Naive thymus-derived CD4-positive, alpha-beta T cell (primary cell): ENCODE measurements around the gene COL4A6. TPM values are rescaled to one million over a fixed set of nuclear protein-coding genes. Genes with fewer than 3 reads are reported as not detected.

ENCODE experiments used
- ATAC-seq: fragments of 150-1000 bp; cut with Tn5 transposase; 2 replicates; pipeline ENCODE4 v1.10.0; 2021; ENCODE audit warnings: mild to moderate bottlenecking, moderate library complexity
- CTCF ChIA-PET: fragments of 350-600 bp; sonication (Branson Sonifier 250); formaldehyde crosslinking; loops from one replicate; lab custom pipeline; 2021; ENCODE audit warnings: antibody characterized with exemption; lab: Charles Lee
- POLR2A ChIA-PET: fragments of 350-600 bp; sonication (Branson Sonifier 250); formaldehyde crosslinking; loops from one replicate; lab custom pipeline; 2021; ENCODE audit warnings: antibody characterized with exemption, inconsistent platforms; lab: Charles Lee
- DNase-seq, 9 donors: peaks; one replicate each; pipeline versions ENCODE4 v3.0.0 to v3.0.0-alpha.2; 2020 to 2022; ENCODE audit warnings: mixed read lengths in 1 of 9
- H3K27ac ChIP-seq: one replicate; pipeline ENCODE4 v1.7.0; 2013; ENCODE audit warnings: mild to moderate bottlenecking, low read depth, low read length, moderate library complexity
- H3K27me3 ChIP-seq, 2 donors: one replicate each; pipeline ENCODE4 v1.7.0; 2013; ENCODE audit warnings: low read length in 2 of 2, mild to moderate bottlenecking in 2 of 2, moderate library complexity in 2 of 2; ENCODE audit not compliant: control insufficient read depth in 2 of 2, insufficient read depth in 2 of 2
- H3K36me3 ChIP-seq, 3 experiments: 1 replicate in 2 of 3; 2 replicates in 1 of 3; pipeline ENCODE4 v1.7.0; 2013; ENCODE audit warnings: low read length in 3 of 3, mild to moderate bottlenecking in 3 of 3, moderate library complexity in 1 of 3; ENCODE audit not compliant: insufficient read depth in 3 of 3, control insufficient read depth in 2 of 3
- H3K4me1 ChIP-seq, 2 donors: one replicate each; pipeline ENCODE4 v1.7.0; 2013; ENCODE audit warnings: low read length in 2 of 2, mild to moderate bottlenecking in 2 of 2, moderate library complexity in 1 of 2; ENCODE audit not compliant: control insufficient read depth in 2 of 2, insufficient read depth in 2 of 2
- H3K4me3 ChIP-seq: 2 replicates; pipeline ENCODE4 v1.7.0; 2013; ENCODE audit warnings: mild to moderate bottlenecking, low read length
- H3K9me3 ChIP-seq, 3 experiments: 1 replicate in 2 of 3; 2 replicates in 1 of 3; pipeline ENCODE4 v1.7.0; 2013; ENCODE audit warnings: low read length in 3 of 3; ENCODE audit not compliant: control insufficient read depth in 2 of 3
- H3K27ac Mint-ChIP-seq, 9 donors: one replicate each; pipeline ENCODE4 v1.8.0; 2020 to 2022; ENCODE audit warnings: mixed read lengths in 9 of 9, mild to moderate bottlenecking in 8 of 9, moderate library complexity in 5 of 9, inconsistent platforms in 2 of 9
- H3K27me3 Mint-ChIP-seq, 5 donors: one replicate each; pipeline ENCODE4 v1.8.0; 2021 to 2022; ENCODE audit warnings: mixed read lengths in 5 of 5, mild to moderate bottlenecking in 1 of 5
- H3K36me3 Mint-ChIP-seq, 5 donors: one replicate each; pipeline ENCODE4 v1.8.0; 2020 to 2022; ENCODE audit warnings: mixed read lengths in 5 of 5, mild to moderate bottlenecking in 3 of 5, inconsistent platforms in 1 of 5
- H3K4me1 Mint-ChIP-seq, 7 donors: one replicate each; pipeline ENCODE4 v1.8.0; 2020 to 2022; ENCODE audit warnings: mixed read lengths in 7 of 7, mild to moderate bottlenecking in 3 of 7, inconsistent platforms in 1 of 7
- H3K4me3 Mint-ChIP-seq, 10 donors: one replicate each; pipeline ENCODE4 v1.8.0; 2020 to 2022; ENCODE audit warnings: mild to moderate bottlenecking in 10 of 10, mixed read lengths in 10 of 10, moderate library complexity in 6 of 10, inconsistent platforms in 2 of 10
- H3K9me3 Mint-ChIP-seq, 11 donors: one replicate each; pipeline ENCODE4 v1.8.0; 2020 to 2022; ENCODE audit warnings: mixed read lengths in 11 of 11, mild to moderate bottlenecking in 4 of 11, inconsistent platforms in 1 of 11, moderate library complexity in 1 of 11
- intact Hi-C, 2 donors: fragments of 100-400 bp; cut with micrococcal nuclease; formaldehyde crosslinking; loops; one replicate each; pipeline ENCODE4 v1.15.1; 2023
- polyA plus RNA-seq, 2 donors: library from polyadenylated mRNA; unstranded; fragments of 300-500 nt; fragmentation: Illumina TruSeq; gene quantifications; one replicate each; pipeline ENCODE4 v1.2.3, GENCODE V29; 2021
- total RNA-seq, 6 experiments: library from RNA in 5 of 6; stranded (reverse) in 5 of 6; gene quantifications; 1 replicate in 5 of 6; 2 replicates in 1 of 6; pipeline ENCODE4 v1.2.3 and lab custom pipeline; 2021 to 2026

COL4A6 gene
- total and polyA plus RNA-seq, 7 experiments from 2014 or later, result not detected

GRCh38 chrX:108456971-108457477 is 18.8 kb upstream of the COL4A6 start:
- no peaks in the 10 kb centered on the region for H3K27me3 Mint-ChIP-seq
- ChIA-PET CTCF (no interaction called here), POLR2A (no interaction called here)
- no peak overlapping the region for H3K27ac Mint-ChIP-seq
- ATAC-seq (no peak), DNase-seq (no peak)
- H3K27me3 ChIP-seq, result no peaks in the 10 kb centered on the region
- no peaks in the 10 kb centered on the region for H3K4me1 ChIP-seq
- no peaks in the 10 kb centered on the region for H3K9me3 ChIP-seq
- no peak overlapping the region for H3K27ac ChIP-seq
- no peaks in the 10 kb centered on the region for H3K36me3 Mint-ChIP-seq
- no peaks in the 10 kb centered on the region for H3K4me1 Mint-ChIP-seq
- intact Hi-C loops, result no loop called here
- H3K4me3 ChIP-seq, result no peak overlapping the region
- H3K4me3 Mint-ChIP-seq, result no peak overlapping the region
- no peaks in the 10 kb centered on the region for H3K36me3 ChIP-seq
- no peaks in the 10 kb centered on the region for H3K9me3 Mint-ChIP-seq

DNA sequence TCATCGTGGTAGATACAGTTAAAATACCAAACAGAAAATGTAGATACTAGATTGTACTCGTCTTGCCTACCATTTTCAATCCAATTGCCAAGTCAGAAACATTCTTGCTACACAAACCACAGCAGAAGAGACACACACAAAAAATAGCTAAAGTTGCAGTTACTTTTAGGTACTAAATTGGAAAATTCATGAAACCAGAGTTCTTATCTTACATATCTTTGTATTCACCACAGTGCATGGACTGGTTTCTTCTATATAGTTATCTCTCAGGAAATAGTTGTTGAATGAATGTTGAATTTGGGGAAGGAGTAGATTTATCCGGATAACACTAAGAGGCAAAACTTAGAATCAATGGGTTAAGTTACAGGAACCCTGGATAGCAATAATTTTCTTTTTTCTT is 15.6 kb upstream of the COL4A6 start:
- H3K4me1 ChIP-seq, result no peaks in the 10 kb centered on the region
- H3K36me3 Mint-ChIP-seq, result no peaks in the 10 kb centered on the region

GRCh38 chrX:108447303-108447702 is 9.1 kb upstream of the COL4A6 start:
- no peak for DNase-seq
- no peaks in the 10 kb centered on the region for H3K36me3 ChIP-seq
- H3K27me3 ChIP-seq, result no peaks in the 10 kb centered on the region
- ATAC-seq, result no peak
- H3K4me3 ChIP-seq, result no peak overlapping the region
- CTCF ChIA-PET, result no interaction called here
- Mint-ChIP-seq H3K4me1 (no peaks in the 10 kb centered on the region), H3K9me3 (no peaks in the 10 kb centered on the region), H3K27ac (no peak overlapping the region), H3K4me3 (no peak overlapping the region), H3K27me3 (peaks cover 0 to 13% (median 3%) of the 10 kb centered on the region in 5 donors), H3K36me3 (no peaks in the 10 kb centered on the region)
- H3K4me1 ChIP-seq, result no peaks in the 10 kb centered on the region
- H3K27ac ChIP-seq, result no peak overlapping the region
- intact Hi-C loops, result no loop called here
- POLR2A ChIA-PET, result no interaction called here
- no peaks in the 10 kb centered on the region for H3K9me3 ChIP-seq

More for the DNA sequence above, 15.6 kb upstream of the COL4A6 start:
- Histone ChIP-seq H3K4me3 (no peak overlapping the region), H3K9me3 (no peaks in the 10 kb centered on the region), H3K27me3 (no peaks in the 10 kb centered on the region), H3K36me3 (no peaks in the 10 kb centered on the region), H3K27ac (no peak overlapping the region)
- DNase-seq, result no peak
- intact Hi-C loops, result no loop called here
- CTCF ChIA-PET, result no interaction called here
- no peak for ATAC-seq
- H3K27me3 Mint-ChIP-seq, result no peaks in the 10 kb centered on the region
- POLR2A ChIA-PET, result no interaction called here
- no peaks in the 10 kb centered on the region for H3K4me1 Mint-ChIP-seq
- H3K9me3 Mint-ChIP-seq, result no peaks in the 10 kb centered on the region
- H3K27ac Mint-ChIP-seq, result no peak overlapping the region
- no peak overlapping the region for H3K4me3 Mint-ChIP-seq

GRCh38 chrX:108442901-108443464 is 4.8 kb upstream of the COL4A6 start:
- H3K9me3 ChIP-seq, result no peaks in the 10 kb centered on the region
- H3K27me3 ChIP-seq, result no peaks in the 10 kb centered on the region
- POLR2A ChIA-PET, result no interaction called here
- H3K27ac ChIP-seq, result no peak overlapping the region
- CTCF ChIA-PET, result no interaction called here
- ATAC-seq (no peak), DNase-seq (no peak)
- H3K4me1 ChIP-seq, result no peaks in the 10 kb centered on the region
- Mint-ChIP-seq H3K27me3 (peaks cover 26 to 36% (median 29%) of the 10 kb centered on the region in 5 donors), H3K4me3 (no peak overlapping the region), H3K4me1 (peaks cover 0 to 18% (median 6%) of the 10 kb centered on the region in 7 donors), H3K36me3 (no peaks in the 10 kb centered on the region), H3K9me3 (peaks cover 0 to 3% (median 0%) of the 10 kb centered on the region in 11 donors), H3K27ac (no peak overlapping the region)
- intact Hi-C loops, result no loop called here
- no peaks in the 10 kb centered on the region for H3K36me3 ChIP-seq
- H3K4me3 ChIP-seq, result no peak overlapping the region

DNA sequence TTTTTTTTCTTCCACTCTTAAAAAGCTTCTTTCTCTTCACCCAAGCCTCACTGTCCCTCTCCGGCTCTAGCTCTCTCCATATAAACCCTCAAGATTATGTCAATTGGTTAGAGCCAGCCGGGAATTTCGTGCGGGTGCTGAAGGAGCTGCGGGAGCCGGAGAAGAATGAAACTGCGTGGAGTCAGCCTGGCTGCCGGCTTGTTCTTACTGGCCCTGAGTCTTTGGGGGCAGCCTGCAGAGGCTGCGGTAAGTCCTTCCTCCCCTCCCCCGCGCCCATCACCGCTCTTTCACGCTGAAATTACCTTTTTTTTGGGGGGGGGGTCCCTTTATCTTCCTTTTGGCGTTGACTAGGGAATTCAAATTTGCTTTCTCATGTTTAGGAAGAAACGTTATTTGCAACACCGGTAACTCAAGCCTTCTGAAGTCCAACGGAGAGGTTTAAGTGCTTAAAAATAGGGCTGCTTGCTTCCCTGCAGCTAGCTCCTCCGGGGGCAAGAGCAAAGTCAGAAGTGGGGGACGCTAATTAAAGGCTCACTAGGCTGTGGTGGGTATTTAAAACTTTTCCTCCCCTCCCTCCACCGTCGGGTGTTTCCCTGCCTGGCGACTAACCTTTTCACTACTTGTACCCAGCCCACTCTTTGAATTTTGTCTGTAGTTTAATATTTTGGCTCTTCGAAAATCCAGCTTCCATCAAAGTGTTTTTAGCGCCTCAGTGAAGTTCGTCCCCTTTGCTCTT is 1.9 kb upstream of the COL4A6 start:
- no peaks in the 10 kb centered on the region for H3K27me3 ChIP-seq
- DNase-seq (no peak), ATAC-seq (no peak)
- H3K4me1 Mint-ChIP-seq, result peaks cover 0 to 18% (median 6%) of the 10 kb centered on the region in 7 donors
- H3K4me3 Mint-ChIP-seq, result peak overlapping the region in 9 of 10 donors; percentile 41 to 67 (median 61)
- ChIA-PET CTCF (no interaction called here), POLR2A (no interaction called here)
- H3K27ac ChIP-seq, result no peak overlapping the region
- no peak overlapping the region for H3K27ac Mint-ChIP-seq
- H3K36me3 Mint-ChIP-seq, result no peaks in the 10 kb centered on the region
- H3K4me3 ChIP-seq, result no peak overlapping the region
- no peaks in the 10 kb centered on the region for H3K4me1 ChIP-seq
- H3K36me3 ChIP-seq, result no peaks in the 10 kb centered on the region
- peaks cover 26 to 42% (median 32%) of the 10 kb centered on the region in 5 donors for H3K27me3 Mint-ChIP-seq
- H3K9me3 Mint-ChIP-seq, result peaks cover 0 to 5% (median 0%) of the 10 kb centered on the region in 11 donors
- H3K9me3 ChIP-seq, result no peaks in the 10 kb centered on the region
- intact Hi-C loops, result no loop called here

DNA sequence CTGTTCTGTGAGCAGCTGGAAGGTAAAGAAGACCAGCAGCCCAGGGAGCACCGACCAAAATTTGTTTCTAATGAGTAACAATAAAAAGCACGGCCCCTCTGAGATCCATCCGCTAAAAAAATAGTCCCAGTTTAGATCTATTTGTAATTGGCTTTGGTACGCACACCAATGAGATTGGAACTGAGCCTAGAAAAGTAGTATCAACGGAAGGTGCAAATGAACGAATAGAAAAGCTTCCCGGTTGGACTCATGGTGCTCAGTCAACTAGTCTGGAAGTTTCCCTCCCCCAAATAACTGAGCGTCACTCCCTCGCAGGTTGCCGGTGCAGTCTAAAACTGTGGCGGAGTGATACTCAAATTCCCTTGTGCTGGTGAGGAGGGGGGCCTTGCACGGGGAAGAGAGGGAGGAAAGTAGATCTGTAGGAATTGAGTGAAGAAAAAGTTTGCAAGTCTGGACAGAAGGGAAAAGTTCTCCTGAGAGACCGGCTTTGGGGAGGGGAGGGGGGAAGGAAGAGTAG is 1.3 kb upstream of the COL4A6 start, which contains the start of gene COL4A5:
Gene COL4A5, plus strand, starts transcription at position 413 of the 517 bp plus-strand sequence. CDS start 288 bp downstream, outside the sequence.
- H3K9me3 ChIP-seq, result no peaks in the 10 kb centered on the region
- H3K4me3 Mint-ChIP-seq, result peak within 1 kb of the TSS; percentile 28 to 67 (median 60)
- intact Hi-C loops, result no loop called here
- H3K36me3 ChIP-seq, result no peaks in the 10 kb centered on the region
- H3K27me3 ChIP-seq, result no peaks in the 10 kb centered on the region
- no peaks in the 10 kb centered on the region for H3K4me1 ChIP-seq
- H3K27ac ChIP-seq, result no peak within 1 kb of the TSS
- peak in 1 of 9 donors; percentile 1 for DNase-seq
- CTCF ChIA-PET, result no interaction called here
- peaks cover 0 to 5% (median 0%) of the 10 kb centered on the region in 11 donors for H3K9me3 Mint-ChIP-seq
- no peak for ATAC-seq
- H3K4me3 ChIP-seq, result no peak within 1 kb of the TSS
- POLR2A ChIA-PET, result no interaction called here
- peaks cover 0 to 18% (median 6%) of the 10 kb centered on the region in 7 donors for H3K4me1 Mint-ChIP-seq
- peaks cover 26 to 44% (median 32%) of the 10 kb centered on the region in 5 donors for H3K27me3 Mint-ChIP-seq
- no peaks in the 10 kb centered on the region for H3K36me3 Mint-ChIP-seq
- no peak within 1 kb of the TSS for H3K27ac Mint-ChIP-seq
